GM12878 (cell line): ENCODE data around the gene CD55. TPM values are rescaled to one million over a fixed set of nuclear protein-coding genes. Genes with fewer than 3 reads are reported as not detected.

Source experiments
- ATAC-seq: fragments of 200-7000 bp; cut with Tn5 transposase; 3 replicates; pipeline ENCODE4 v1.9.1; 2020; ENCODE audit warnings: mild to moderate bottlenecking, moderate library complexity
- BruUV-seq: library from RNA; stranded (reverse); fragments of 400-500 nt; replicated peaks from 2 replicates; lab custom pipeline; 2021; lab: Mats Ljungman, UMichigan
- CTCF ChIA-PET: fragments of 300-600 bp; sonication (Branson Sonifier 250); formaldehyde crosslinking; extraction: SDS; loops from one replicate; lab custom pipeline; 2021; ENCODE audit warnings: inconsistent platforms; lab: Yijun Ruan, JAX
- POLR2A ChIA-PET: fragments of 350-600 bp; formaldehyde crosslinking; extraction: SDS; loops from one replicate; lab custom pipeline; 2021; ENCODE audit warnings: inconsistent platforms; lab: Charles Lee
- RAD21 ChIA-PET: fragments of 300-600 bp; sonication (Branson Sonifier 250); formaldehyde crosslinking; loops from one replicate; lab custom pipeline; 2023; ENCODE audit warnings: antibody characterized with exemption; ENCODE audit not compliant: unreplicated experiment; lab: Charles Lee
- SMC1A ChIA-PET: fragments of 300-600 bp; sonication (Branson Sonifier 250); formaldehyde crosslinking; loops from one replicate; lab custom pipeline; 2023; ENCODE audit not compliant: unreplicated experiment, uncharacterized antibody; lab: Charles Lee
- DNase-seq: peaks from one replicate; pipeline ENCODE4 v3.0.0-alpha.2; 2011; ENCODE audit warnings: low read depth, low spot score
- FAIRE-seq: peaks from 3 replicates; lab custom pipeline; 2011; peaks lifted over from hg19 to GRCh38; lab: Jason Lieb, UNC
- H2AFZ ChIP-seq: 2 replicates; pipeline ENCODE4 v1.6.0; 2011; ENCODE audit warnings: low read depth, low read length, control low read depth; ENCODE audit not compliant: control insufficient read depth
- H3K27ac ChIP-seq: 2 replicates; pipeline ENCODE4 v1.5.1; 2011; ENCODE audit warnings: control low read depth; ENCODE audit not compliant: control insufficient read depth, insufficient read depth
- H3K27me3 ChIP-seq, 2 experiments: replicated peaks in 1 of 2; 2 replicates each; pipeline versions ENCODE4 v1.6.0 to v1.6.1; 2011; ENCODE audit warnings: low read length in 1 of 2; ENCODE audit not compliant: control insufficient read depth in 2 of 2, insufficient read depth in 2 of 2
- H3K36me3 ChIP-seq, 2 experiments: 2 replicates each; pipeline ENCODE4 v1.5.1; 2011; ENCODE audit warnings: low read length in 1 of 2; ENCODE audit not compliant: control insufficient read depth in 2 of 2, insufficient read depth in 2 of 2
- H3K4me1 ChIP-seq: 2 replicates; pipeline ENCODE4 v1.6.1; 2011; ENCODE audit warnings: mild to moderate bottlenecking, low read length, moderate library complexity, mixed read lengths; ENCODE audit not compliant: control insufficient read depth, insufficient read depth
- H3K4me2 ChIP-seq: 2 replicates; pipeline ENCODE4 v1.6.0; 2011; ENCODE audit warnings: control low read depth; ENCODE audit not compliant: control insufficient read depth, insufficient read depth
- H3K4me3 ChIP-seq: fragments of 200-600 bp; sonication (generic); 2 replicates; pipeline ENCODE4 v1.5.1; 2016
- H3K79me2 ChIP-seq: 2 replicates; pipeline ENCODE4 v1.6.0; 2011; ENCODE audit warnings: low read length; ENCODE audit not compliant: control insufficient read depth, insufficient read depth
- H3K9ac ChIP-seq: 2 replicates; pipeline ENCODE4 v1.8.0; 2011; ENCODE audit warnings: low read length, control low read depth, mixed read lengths; ENCODE audit not compliant: control insufficient read depth, insufficient read depth
- H3K9me3 ChIP-seq: replicated peaks from 3 replicates; pipeline ENCODE4 v1.5.1; 2011; ENCODE audit warnings: mild to moderate bottlenecking, low read length; ENCODE audit not compliant: control insufficient read depth, insufficient read depth
- H4K20me1 ChIP-seq: 2 replicates; pipeline ENCODE4 v1.6.0; 2011; ENCODE audit not compliant: control insufficient read depth, insufficient read depth
- ASH2L ChIP-seq: fragments of 300-600, 200-600 bp; sonication (generic); IDR thresholded peaks from 2 replicates; pipeline ENCODE4 v1.6.1; 2017; ENCODE audit warnings: low read depth, mild to moderate bottlenecking, borderline replicate concordance
- EP300 ChIP-seq, 2 experiments: fragments of 150-350 bp in 1 of 2; IDR thresholded peaks; 2 replicates each; pipeline ENCODE4 v1.6.1; 2011 to 2012; ENCODE audit warnings: low read depth in 2 of 2, low read length in 2 of 2, borderline replicate concordance in 1 of 2, improper control_type of control experiment in 1 of 2, inconsistent platforms in 1 of 2; ENCODE audit not compliant: control insufficient read depth in 1 of 2
- HDAC6 ChIP-seq: fragments of 200-600 bp; sonication (generic); IDR thresholded peaks from one replicate; pipeline ENCODE4 v1.8.0; 2017; ENCODE audit warnings: antibody characterized with exemption; ENCODE audit not compliant: unreplicated experiment
- JUNB ChIP-seq: IDR thresholded peaks from 2 replicates; pipeline ENCODE4 v1.6.1; 2016; ENCODE audit warnings: antibody characterized with exemption, mild to moderate bottlenecking
- JUND ChIP-seq: IDR thresholded peaks from 2 replicates; pipeline ENCODE4 v1.6.1; 2012; ENCODE audit warnings: low read depth, mild to moderate bottlenecking, low read length, improper control_type of control experiment, moderate library complexity
- KDM1A ChIP-seq: fragments of 200-600 bp; sonication (generic); IDR thresholded peaks from 2 replicates; pipeline ENCODE4 v1.6.1; 2016; ENCODE audit warnings: borderline replicate concordance
- POLR2AphosphoS5 ChIP-seq: IDR thresholded peaks from 2 replicates; pipeline ENCODE4 v1.6.1; 2011; ENCODE audit warnings: mild to moderate bottlenecking, low read length, inconsistent platforms
- RBBP5 ChIP-seq: fragments of 200-600 bp; sonication (generic); conservative IDR thresholded peaks from 2 replicates; pipeline ENCODE4 v1.6.1; 2016
- ZBTB40 ChIP-seq: fragments of 450-650 bp; IDR thresholded peaks from 2 replicates; pipeline ENCODE4 v1.6.1; 2016; ENCODE audit warnings: mild to moderate bottlenecking, moderate library complexity, borderline replicate concordance
- WGBS: methylation state at CpG from one replicate; pipeline ENCODE4 v1.1.6; 2016; ENCODE audit warnings: low lambda C conversion rate; ENCODE audit not compliant: insufficient replicate concordance, insufficient coverage; ENCODE audit errors: missing lambda C conversion rate; 5-methylcytosine and 5-hydroxymethylcytosine counted together
- in situ Hi-C: fragments of 300-500 bp; cut with MboI; formaldehyde crosslinking; loops from 9 replicates; pipeline ENCODE4 v1.14.3; 2018; ENCODE audit warnings: mixed read lengths
- intact Hi-C: fragments of 100-400 bp; cut with micrococcal nuclease; formaldehyde crosslinking; loops from one replicate; pipeline ENCODE4 v1.14.2; 2022; ENCODE audit not compliant: unreplicated experiment
- polyA plus RNA-seq, 11 experiments: library from polyadenylated mRNA; depleted of rRNA in 4 of 11; unstranded in 6 of 11; stranded (reverse) in 5 of 11; fragments of >200 nt; fragmentation: Nextera tagmentation in 4 of 11; fragmentation: Illumina TruSeq in 1 of 11; extraction: Ambion mirVana in 4 of 11; extraction: Trizol in 1 of 11; gene quantifications; 1 replicate in 1 of 11; 2 replicates in 10 of 11; pipeline versions ENCODE4 v1.2.1 to v1.2.3, GENCODE V29; 2011 to 2016; ENCODE audit warnings: inconsistent platforms in 2 of 11, missing spikeins in 2 of 11, low read depth in 1 of 11
- total RNA-seq, 4 experiments: library from RNA; depleted of rRNA in 3 of 4; stranded (reverse); fragments of >200 nt in 3 of 4; fragmentation: Illumina TruSeq in 1 of 4; extraction: Trizol in 1 of 4; gene quantifications; 2 replicates each; pipeline versions ENCODE4 v1.2.1 to v1.2.3, GENCODE V29; 2013 to 2021
- TF ChIP-seq, protein P1 (sequence below): fragments of 450-650 bp; IDR thresholded peaks from 2 replicates; pipeline ENCODE4 v1.6.1; 2017; ENCODE audit warnings: mild to moderate bottlenecking, low read depth, inconsistent platforms; ENCODE audit not compliant: poor library complexity, severe bottlenecking
- TF ChIP-seq, protein P2 (sequence below): IDR thresholded peaks from 2 replicates; pipeline ENCODE4 v1.6.1; 2012; ENCODE audit warnings: low read depth, low read length, improper control_type of control experiment
- TF ChIP-seq, protein P3 (sequence below): fragments of 450-650 bp; formaldehyde crosslinking; IDR thresholded peaks from 2 replicates; pipeline ENCODE4 v1.4.0; 2022; ENCODE audit warnings: mild to moderate bottlenecking, moderate library complexity

Gene CD55
- total and polyA plus RNA-seq, 10 of the 15 experiments (the other 5 are each of a cell fraction or from before 2014, with no cell fraction given) = 5.2 to 46.5 (median 15.1) TPM

- Histone ChIP-seq H3K27me3 (no peaks in the 10 kb centered on the region), H3K4me3 (no peak overlapping the region), H3K4me2 (no peak overlapping the region), H3K4me1 (no peaks in the 10 kb centered on the region), H2AFZ (no peak overlapping the region), H3K27ac (no peak overlapping the region), H3K36me3 (no peaks in the 10 kb centered on the region), H3K79me2 (no peaks in the 10 kb centered on the region), H3K9me3 (no peaks in the 10 kb centered on the region), H3K9ac (no peak overlapping the region), H4K20me1 (no peaks in the 10 kb centered on the region)
- no TSS peak for BruUV-seq
- 53% methylated on average over 2 of the region's 2 CpGs for WGBS
- CTCF ChIA-PET = interaction anchor here (0.7 kb wide), 1 partner anchor 858 kb away, joined by 3 read pairs; no protein-coding TSS in a partner anchor
- in situ Hi-C loops (no loop called here), intact Hi-C loops (no loop called here)
- ATAC-seq (no peak), DNase-seq (no peak), FAIRE-seq (no peak)
- RAD21 ChIA-PET = no interaction called here
- POLR2A ChIA-PET = no interaction called here
- SMC1A ChIA-PET = no interaction called here
- TF ChIP-seq POLR2AphosphoS5 (no peak), EP300 (IDR thresholded peaks at IDR 0.05; ENCODE audit: borderline replicate concordance in 1 of 2, control insufficient read depth in 1 of 2, low read depth in 2 of 2, low read length in 2 of 2) (no peak), KDM1A (no peak), ASH2L (no peak), HDAC6 (no peak), JUNB (no peak), RBBP5 (no peak), JUND (no peak), ZBTB40 (no peak)
- TF ChIP-seq, protein P1, sequence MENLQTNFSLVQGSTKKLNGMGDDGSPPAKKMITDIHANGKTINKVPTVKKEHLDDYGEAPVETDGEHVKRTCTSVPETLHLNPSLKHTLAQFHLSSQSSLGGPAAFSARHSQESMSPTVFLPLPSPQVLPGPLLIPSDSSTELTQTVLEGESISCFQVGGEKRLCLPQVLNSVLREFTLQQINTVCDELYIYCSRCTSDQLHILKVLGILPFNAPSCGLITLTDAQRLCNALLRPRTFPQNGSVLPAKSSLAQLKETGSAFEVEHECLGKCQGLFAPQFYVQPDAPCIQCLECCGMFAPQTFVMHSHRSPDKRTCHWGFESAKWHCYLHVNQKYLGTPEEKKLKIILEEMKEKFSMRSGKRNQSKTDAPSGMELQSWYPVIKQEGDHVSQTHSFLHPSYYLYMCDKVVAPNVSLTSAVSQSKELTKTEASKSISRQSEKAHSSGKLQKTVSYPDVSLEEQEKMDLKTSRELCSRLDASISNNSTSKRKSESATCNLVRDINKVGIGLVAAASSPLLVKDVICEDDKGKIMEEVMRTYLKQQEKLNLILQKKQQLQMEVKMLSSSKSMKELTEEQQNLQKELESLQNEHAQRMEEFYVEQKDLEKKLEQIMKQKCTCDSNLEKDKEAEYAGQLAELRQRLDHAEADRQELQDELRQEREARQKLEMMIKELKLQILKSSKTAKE = no peak
- TF ChIP-seq, protein P2, sequence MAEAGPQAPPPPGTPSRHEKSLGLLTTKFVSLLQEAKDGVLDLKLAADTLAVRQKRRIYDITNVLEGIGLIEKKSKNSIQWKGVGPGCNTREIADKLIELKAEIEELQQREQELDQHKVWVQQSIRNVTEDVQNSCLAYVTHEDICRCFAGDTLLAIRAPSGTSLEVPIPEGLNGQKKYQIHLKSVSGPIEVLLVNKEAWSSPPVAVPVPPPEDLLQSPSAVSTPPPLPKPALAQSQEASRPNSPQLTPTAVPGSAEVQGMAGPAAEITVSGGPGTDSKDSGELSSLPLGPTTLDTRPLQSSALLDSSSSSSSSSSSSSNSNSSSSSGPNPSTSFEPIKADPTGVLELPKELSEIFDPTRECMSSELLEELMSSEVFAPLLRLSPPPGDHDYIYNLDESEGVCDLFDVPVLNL = no peak
- TF ChIP-seq, protein P3, sequence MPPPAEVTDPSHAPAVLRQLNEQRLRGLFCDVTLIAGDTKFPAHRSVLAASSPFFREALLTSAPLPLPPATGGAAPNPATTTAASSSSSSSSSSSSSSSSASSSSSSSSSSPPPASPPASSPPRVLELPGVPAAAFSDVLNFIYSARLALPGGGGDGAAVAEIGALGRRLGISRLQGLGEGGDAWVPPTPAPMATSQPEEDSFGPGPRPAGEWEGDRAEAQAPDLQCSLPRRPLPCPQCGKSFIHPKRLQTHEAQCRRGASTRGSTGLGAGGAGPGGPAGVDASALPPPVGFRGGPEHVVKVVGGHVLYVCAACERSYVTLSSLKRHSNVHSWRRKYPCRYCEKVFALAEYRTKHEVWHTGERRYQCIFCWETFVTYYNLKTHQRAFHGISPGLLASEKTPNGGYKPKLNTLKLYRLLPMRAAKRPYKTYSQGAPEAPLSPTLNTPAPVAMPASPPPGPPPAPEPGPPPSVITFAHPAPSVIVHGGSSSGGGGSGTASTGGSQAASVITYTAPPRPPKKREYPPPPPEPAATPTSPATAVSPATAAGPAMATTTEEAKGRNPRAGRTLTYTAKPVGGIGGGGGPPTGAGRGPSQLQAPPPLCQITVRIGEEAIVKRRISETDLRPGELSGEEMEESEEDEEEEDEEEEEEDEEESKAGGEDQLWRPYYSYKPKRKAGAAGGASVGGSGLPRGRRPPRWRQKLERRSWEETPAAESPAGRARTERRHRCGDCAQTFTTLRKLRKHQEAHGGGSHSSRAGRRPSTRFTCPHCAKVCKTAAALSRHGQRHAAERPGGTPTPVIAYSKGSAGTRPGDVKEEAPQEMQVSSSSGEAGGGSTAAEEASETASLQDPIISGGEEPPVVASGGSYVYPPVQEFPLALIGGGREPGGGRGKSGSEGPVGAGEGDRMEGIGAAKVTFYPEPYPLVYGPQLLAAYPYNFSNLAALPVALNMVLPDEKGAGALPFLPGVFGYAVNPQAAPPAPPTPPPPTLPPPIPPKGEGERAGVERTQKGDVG (CRISPR knock-in tag) = no peak
Observed at GRCh38 chr1:207279652-207280051, 41.8 kb upstream of the CD55 start.
